IgD-negative memory B cell (primary cell): Measurements from ENCODE around the gene ZP3. TPM values are rescaled to one million over a fixed set of nuclear protein-coding genes. Genes with fewer than 3 reads are reported as not detected.
"Not testable (repeated sequence)": the region's sequence is repeated elsewhere in the genome, so short reads cannot be mapped to it uniquely, and the experiment has no call there.

ENCODE experiments used
- H3K27ac Mint-ChIP-seq, 3 donors: one replicate each; pipeline ENCODE4 v1.8.0; 2020 to 2022; ENCODE audit warnings: mild to moderate bottlenecking in 3 of 3, mixed read lengths in 3 of 3, moderate library complexity in 1 of 3
- H3K27me3 Mint-ChIP-seq: one replicate; pipeline ENCODE4 v1.8.0; 2021; ENCODE audit warnings: mixed read lengths
- H3K36me3 Mint-ChIP-seq: one replicate; pipeline ENCODE4 v1.8.0; 2020; ENCODE audit warnings: mild to moderate bottlenecking, mixed read lengths
- H3K4me1 Mint-ChIP-seq, 3 donors: one replicate each; pipeline ENCODE4 v1.8.0; 2020 to 2022; ENCODE audit warnings: mixed read lengths in 3 of 3, mild to moderate bottlenecking in 1 of 3
- H3K4me3 Mint-ChIP-seq, 4 donors: one replicate each; pipeline ENCODE4 v1.8.0; 2020 to 2022; ENCODE audit warnings: mild to moderate bottlenecking in 4 of 4, mixed read lengths in 4 of 4, moderate library complexity in 3 of 4
- H3K9me3 Mint-ChIP-seq, 3 donors: one replicate each; pipeline ENCODE4 v1.8.0; 2020 to 2021; ENCODE audit warnings: mixed read lengths in 3 of 3, mild to moderate bottlenecking in 1 of 3
- polyA plus RNA-seq: library from polyadenylated mRNA; unstranded; fragments of 300-500 nt; fragmentation: Illumina TruSeq; gene quantifications from one replicate; pipeline ENCODE4 v1.2.3, GENCODE V29; 2021

ZP3 gene
- polyA plus RNA-seq, 1 donor from 2014 or later: 4.1 TPM

DNA sequence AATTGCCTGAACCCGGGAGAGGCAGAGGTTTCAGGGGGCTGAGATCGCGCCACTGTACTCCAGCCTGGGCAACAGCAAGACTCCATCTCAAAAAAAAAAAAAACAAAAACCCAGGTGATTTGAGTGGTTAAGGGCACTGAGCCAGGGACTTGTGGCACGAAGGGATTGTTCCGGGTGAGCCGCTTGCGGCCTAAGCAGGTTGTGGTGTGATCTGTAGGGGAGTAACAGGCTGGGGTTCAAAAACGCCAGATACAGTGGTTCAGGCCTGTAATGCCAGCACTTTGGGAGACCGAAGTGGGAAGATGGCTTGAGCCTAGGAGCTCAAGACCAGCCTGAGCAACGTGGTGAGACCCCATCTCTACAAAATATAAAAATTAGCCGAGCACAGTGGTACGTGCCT lies 19.1 kb downstream of the ZP3 start:
- not testable (repeated sequence) for H3K4me1 Mint-ChIP-seq, H3K27ac Mint-ChIP-seq, H3K36me3 Mint-ChIP-seq, H3K27me3 Mint-ChIP-seq, H3K9me3 Mint-ChIP-seq, H3K4me3 Mint-ChIP-seq

DNA sequence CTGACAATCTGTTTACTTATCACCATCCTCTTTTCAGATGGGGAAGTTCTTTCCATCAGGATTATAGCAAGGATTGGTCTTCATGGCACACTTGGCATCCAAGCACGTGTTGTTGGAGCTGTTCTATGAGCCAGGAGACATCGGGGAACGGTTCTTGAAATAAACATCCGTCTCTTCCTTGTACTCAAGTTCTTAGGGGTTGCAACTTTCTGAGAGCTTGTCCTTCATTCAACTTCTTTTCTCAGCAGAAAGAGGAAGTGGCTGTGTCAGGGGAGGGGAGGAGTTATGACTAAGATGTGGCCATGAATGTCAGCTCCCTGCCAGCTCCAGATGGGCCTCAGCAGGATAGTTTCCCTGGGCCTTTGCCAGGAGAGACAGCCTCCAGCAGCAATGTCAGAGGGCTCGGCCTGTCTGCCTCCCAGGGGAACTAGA lies 20.8 kb downstream of the ZP3 start:
- peak overlapping the region in 2 of 4 donors; percentile 47 to 81 for H3K4me3 Mint-ChIP-seq
- not testable (repeated sequence) for H3K9me3 Mint-ChIP-seq, H3K27ac Mint-ChIP-seq, H3K27me3 Mint-ChIP-seq, H3K4me1 Mint-ChIP-seq, H3K36me3 Mint-ChIP-seq

DNA sequence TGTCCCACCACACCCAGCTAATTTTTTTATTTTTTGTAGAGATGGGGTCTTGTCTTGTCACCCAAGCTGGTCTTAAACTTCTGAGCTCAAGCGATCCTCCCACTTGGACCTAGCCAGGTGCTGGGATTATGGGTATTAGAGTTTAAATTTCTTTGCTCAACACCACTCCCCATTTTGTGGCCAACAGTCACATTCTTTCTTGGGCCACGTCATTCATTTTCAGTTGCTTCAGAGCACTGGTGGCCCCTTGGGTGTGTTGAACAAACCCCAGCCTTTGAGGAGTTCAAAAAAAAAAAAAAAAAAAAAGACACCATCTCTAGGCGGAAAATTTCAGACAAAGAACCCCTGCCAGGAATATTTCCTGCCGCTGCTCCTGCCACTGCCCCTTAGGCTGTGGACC lies 32.3 kb downstream of the ZP3 start:
- H3K4me1 Mint-ChIP-seq, H3K27me3 Mint-ChIP-seq, H3K9me3 Mint-ChIP-seq, H3K4me3 Mint-ChIP-seq, H3K36me3 Mint-ChIP-seq, H3K27ac Mint-ChIP-seq: not testable (repeated sequence)

DNA sequence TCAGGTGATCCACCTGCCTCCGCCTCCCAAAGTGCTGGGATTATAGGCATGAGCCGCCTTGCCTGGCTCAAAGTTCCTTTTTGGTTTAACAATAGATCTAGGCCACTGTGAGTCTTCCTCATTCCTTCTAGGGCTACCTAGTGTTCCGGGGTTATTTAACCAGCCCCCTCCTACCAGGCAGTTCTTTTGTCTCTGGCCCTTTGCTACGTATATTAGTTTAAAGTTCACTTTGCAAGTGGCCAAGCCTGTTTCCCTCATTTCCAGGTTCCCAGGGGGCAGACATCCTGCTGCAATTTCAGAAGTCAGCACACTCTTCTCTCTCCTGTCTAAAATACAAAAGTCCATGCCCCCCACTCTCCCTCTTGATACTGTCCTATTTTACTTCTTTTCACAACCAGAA lies 33.8 kb downstream of the ZP3 start:
- H3K27ac Mint-ChIP-seq, H3K9me3 Mint-ChIP-seq, H3K4me3 Mint-ChIP-seq, H3K36me3 Mint-ChIP-seq, H3K4me1 Mint-ChIP-seq, H3K27me3 Mint-ChIP-seq: not testable (repeated sequence)

DNA sequence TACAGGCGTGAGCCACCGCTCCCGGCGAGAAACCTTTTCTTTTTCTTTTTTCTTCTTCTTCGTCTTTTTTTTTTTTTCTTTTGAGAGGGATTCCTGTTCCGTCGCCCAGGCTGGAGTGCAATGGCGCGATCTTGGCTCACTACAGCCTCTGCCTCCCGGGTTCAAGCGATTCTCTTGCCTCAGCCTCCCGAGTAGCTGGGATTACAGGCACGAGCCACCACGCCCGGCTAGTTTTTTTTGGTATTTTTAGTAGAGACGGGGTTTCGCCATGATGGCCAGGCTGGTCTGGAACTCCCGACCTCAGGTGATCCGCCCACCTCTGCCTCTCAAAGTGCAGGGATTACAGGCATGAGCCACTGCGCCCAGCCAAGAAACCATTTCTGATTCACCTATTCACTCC lies 36.0 kb downstream of the ZP3 start:
- not testable (repeated sequence) for H3K27ac Mint-ChIP-seq, H3K4me3 Mint-ChIP-seq, H3K27me3 Mint-ChIP-seq, H3K36me3 Mint-ChIP-seq, H3K4me1 Mint-ChIP-seq, H3K9me3 Mint-ChIP-seq

DNA sequence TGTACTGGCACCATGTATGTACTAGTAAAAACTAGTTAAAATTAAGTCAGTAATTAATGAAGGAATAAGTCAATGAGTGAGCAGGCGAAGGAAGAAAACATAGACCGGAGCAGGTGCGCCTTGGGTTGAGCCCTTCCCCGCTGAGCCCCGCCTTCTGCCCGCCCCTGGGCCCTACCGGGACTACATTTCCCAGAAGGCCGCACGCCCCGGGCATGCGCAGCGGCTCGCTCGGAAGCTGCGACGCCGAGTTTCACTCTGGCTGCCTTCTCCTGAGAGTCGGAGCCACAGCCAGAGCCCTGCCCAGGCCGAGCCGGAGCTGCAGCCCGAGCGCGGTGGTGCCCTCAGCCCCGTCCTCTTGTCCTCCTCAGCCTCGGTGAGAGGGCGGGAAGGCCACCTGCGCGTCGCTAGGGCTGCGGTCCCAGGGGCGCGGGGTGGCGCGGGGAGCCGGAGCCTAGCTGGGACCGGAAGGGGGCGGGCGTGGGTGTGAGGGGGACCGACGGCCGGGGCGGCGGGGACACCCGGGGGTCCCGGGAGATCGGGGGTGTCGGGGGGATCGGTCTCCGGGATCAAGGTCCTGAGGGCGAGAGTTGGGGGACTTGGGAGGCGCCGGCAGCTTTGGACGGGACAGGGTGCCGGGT lies 36.8 kb downstream of the ZP3 start, which contains the start of gene DTX2:
TSS of gene DTX2 (plus strand) at position 246 of the 638 bp plus-strand sequence. CDS start 18,801 bp downstream, outside the sequence.
- peak within 1 kb of the TSS in 3 of 4 donors; percentile 62 to 72 (median 70) for H3K4me3 Mint-ChIP-seq
- H3K27me3 Mint-ChIP-seq, H3K9me3 Mint-ChIP-seq, H3K4me1 Mint-ChIP-seq, H3K36me3 Mint-ChIP-seq, H3K27ac Mint-ChIP-seq: not testable (repeated sequence)

DNA sequence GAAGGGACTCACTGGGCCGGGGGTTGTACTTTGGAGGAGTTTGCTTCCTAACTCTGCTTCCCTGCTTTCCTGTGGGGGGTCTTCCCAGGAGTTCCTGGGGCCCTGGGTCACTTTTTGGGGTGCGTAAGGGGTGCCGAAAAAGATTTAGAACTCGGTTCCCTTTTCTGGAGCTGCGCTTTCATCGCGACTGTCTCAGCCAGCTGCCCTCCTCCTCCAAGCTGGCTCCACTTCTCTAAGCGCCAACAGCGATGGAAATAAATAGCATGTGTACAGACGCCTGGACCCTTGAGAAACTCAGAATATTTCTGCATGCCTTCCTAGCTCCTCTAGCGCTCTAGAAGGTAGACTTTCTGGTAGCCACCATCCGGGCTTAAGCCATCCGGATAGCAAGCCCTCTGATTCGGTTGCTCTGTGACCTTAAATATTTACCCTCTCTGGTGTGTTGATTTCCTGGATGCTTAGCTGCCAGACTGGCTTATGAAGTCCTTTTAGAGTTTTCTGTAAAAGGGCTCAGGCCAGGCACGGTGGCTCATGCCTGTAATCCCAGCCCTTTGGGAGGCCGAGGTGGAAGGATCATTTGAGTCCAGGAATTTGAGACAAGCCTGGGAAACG lies 37.6 kb downstream of the ZP3 start:
- not testable (repeated sequence) for H3K27ac Mint-ChIP-seq, H3K36me3 Mint-ChIP-seq, H3K4me1 Mint-ChIP-seq, H3K27me3 Mint-ChIP-seq, H3K4me3 Mint-ChIP-seq, H3K9me3 Mint-ChIP-seq

DNA sequence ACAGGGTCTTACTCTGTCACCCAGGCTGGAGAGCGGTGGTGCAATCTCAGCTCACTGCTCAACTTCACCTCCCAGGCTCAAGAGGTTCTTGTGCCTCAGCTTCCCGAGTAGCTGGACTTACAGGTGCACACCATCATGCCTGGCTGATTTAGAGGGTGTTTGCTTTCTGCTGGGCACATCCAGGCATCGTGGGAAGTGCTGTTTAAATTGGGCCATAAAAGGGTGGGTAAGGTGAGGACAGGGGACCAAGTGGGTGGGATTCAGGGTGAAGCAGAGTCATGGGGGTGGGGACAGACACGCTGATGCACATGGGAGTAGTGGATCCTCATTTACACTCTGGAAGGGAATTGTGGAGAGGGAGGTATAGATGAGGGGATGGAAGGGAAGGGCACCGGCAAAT lies 40.2 kb downstream of the ZP3 start:
- H3K27ac Mint-ChIP-seq, H3K36me3 Mint-ChIP-seq, H3K27me3 Mint-ChIP-seq, H3K4me3 Mint-ChIP-seq, H3K9me3 Mint-ChIP-seq, H3K4me1 Mint-ChIP-seq: not testable (repeated sequence)

DNA sequence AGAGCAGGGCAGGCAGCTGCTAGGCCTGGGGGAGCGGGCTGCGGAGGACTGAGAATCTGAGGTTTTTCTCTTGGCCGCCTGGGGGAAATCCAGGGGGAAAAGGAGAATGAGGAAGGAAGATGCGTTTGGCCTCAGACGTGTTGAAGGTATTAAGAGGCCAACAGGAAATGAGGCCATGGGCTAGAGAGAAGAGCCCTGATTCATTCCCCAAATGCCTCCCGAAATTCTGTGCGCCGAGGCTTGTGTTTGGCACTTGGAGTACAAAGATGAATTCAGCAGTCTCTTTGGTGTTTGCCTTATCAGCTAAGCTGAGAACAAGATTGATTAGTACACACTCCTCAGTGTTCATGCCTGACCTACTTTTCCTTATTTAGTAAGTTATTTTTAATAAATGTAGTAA lies 41.2 kb downstream of the ZP3 start:
- not testable (repeated sequence) for H3K4me3 Mint-ChIP-seq, H3K9me3 Mint-ChIP-seq, H3K27me3 Mint-ChIP-seq, H3K27ac Mint-ChIP-seq, H3K36me3 Mint-ChIP-seq, H3K4me1 Mint-ChIP-seq

DNA sequence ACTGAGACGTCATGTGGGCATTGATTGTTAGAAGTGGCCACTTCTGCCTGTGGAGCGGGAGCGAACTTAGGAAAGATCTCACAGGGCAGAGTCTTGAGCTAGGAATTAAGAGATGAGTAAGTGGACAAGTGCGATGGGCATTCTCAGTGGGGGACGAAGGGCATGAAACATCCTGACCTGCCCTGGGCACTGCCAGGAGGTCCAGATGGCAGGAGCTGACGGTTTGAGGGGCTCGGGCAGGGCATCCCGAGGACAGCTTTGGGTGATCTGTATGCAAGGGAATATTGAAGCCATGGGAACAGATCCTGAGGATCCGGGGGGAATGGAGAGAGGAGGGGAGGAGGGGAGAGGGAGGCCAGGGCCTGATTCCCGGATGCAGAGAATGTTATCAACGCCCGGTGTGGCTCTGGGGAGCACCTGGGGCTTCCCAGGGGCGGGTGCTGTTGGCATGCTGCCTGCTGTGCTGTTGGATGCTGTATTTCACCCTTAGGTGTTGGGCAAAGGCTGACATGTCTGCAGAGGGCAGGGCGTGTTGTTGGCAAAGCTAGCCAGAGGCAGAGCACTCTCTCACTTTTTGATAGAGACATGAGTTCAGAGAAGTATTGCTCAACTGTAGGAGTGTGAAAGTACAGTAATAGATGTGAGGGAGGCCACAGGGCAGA lies 43.1 kb downstream of the ZP3 start:
- not testable (repeated sequence) for H3K4me3 Mint-ChIP-seq, H3K27ac Mint-ChIP-seq, H3K4me1 Mint-ChIP-seq, H3K36me3 Mint-ChIP-seq, H3K9me3 Mint-ChIP-seq, H3K27me3 Mint-ChIP-seq

DNA sequence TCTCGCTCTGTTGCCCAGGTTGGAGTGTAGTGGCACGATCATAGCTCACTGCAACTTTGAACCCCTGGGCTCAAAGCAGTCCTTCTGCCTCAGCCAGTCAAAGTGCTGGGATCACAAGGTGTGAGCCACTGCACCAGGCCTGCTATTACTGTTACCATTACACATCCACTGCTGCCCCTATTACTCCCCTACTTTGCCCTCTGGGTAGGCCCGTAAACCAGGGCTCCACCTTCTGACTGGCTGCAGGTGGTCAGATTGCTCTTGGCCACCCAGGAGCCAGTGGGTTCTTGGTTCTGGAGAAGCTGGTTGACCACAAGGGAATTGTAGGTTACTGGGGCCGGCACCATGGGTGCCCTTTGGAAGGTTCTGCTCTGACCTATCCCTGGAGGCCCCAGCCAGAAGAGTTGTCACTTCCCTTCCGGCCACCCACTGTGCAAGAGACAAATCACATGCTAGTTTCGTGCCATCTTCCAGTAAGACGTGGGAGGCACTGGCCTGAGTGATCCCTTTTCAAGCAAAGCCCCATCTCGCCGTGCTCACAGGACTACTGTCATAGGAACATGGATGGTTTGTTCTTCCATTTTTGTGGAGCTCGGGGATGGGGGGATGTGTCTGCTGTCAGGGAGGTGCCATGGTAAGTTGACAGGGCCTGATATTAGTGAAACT lies 46.9 kb downstream of the ZP3 start:
- not testable (repeated sequence) for H3K27me3 Mint-ChIP-seq, H3K9me3 Mint-ChIP-seq, H3K36me3 Mint-ChIP-seq, H3K4me1 Mint-ChIP-seq, H3K27ac Mint-ChIP-seq, H3K4me3 Mint-ChIP-seq

DNA sequence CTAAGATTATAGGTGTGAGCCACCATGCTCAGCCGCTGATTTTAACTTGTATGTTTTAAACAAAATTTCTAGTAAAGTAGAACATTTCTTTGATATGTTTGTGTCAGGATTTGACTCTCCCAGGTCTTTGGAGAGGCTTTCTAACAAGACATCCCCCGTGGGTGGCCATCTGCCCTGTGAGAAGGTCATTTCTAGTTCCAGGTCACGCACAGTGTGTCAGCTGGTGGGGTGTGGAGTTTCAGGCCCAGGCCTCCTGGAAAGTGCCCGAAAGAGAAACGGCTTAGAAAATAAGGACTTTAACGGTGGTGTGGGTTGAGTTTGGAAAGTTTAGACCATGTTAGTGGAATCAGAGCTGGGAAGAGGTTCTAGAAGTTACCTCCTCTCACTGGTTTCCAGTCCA lies 48.3 kb downstream of the ZP3 start:
- H3K36me3 Mint-ChIP-seq, H3K4me3 Mint-ChIP-seq, H3K27ac Mint-ChIP-seq, H3K9me3 Mint-ChIP-seq, H3K27me3 Mint-ChIP-seq, H3K4me1 Mint-ChIP-seq: not testable (repeated sequence)

DNA sequence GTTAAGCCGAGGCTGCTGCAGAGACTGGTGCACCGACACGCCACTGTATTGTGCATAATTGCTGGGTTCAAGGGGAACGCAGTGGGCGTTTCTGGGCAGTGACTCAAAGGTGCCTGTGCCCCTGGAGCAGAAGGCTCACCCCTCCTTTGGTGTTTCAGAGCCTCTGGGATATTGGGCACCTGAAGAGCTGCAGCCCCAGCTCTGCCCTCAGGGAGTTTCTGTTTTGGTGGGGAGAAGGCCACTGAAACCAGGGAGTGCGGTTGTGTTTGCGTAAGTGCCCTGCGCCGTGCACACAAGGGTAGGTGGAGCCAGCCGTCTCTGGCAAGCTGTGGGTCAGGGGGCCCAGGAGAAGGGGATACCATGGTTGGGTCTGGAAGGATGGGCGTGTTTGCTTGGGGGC lies 51.5 kb downstream of the ZP3 start:
- H3K27ac Mint-ChIP-seq, H3K9me3 Mint-ChIP-seq, H3K27me3 Mint-ChIP-seq, H3K36me3 Mint-ChIP-seq, H3K4me1 Mint-ChIP-seq, H3K4me3 Mint-ChIP-seq: not testable (repeated sequence)

DNA sequence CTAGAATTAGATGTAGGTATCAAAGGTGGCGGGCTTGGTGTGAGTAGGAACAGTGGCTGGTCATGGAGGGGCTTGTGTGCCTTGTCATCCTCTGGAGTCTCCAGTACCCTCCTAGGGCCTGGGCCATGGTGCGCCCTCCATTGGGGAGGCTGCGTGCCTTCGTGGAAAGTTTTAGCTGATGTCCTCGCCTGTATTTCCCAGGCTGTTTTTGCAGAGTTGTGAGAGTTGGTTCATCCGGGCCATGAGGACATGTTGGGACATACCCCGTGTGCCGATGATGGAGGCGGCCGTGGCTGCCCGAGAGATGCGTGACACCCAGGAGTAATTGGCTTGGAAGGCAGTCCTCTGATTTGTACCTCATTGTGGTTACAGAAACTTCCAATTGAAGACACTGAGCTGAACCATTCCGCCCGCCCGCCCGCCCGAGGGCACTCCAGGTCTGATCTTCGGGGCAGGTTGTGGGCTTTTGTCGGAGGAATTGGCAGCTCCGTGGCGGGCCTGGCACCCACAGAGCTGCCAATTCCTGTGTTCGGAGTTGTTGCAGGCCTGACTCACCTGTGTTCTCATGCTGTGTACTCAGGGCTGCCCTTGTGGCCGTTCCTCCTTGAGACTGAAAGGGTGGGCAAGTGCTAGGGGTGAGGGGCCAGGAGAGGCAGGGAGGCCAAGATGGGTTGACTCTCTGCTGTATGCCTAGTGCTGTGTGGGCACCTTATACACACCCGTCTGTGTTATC lies 52.2 kb downstream of the ZP3 start:
- not testable (repeated sequence) for H3K9me3 Mint-ChIP-seq, H3K4me1 Mint-ChIP-seq, H3K36me3 Mint-ChIP-seq, H3K27me3 Mint-ChIP-seq, H3K27ac Mint-ChIP-seq, H3K4me3 Mint-ChIP-seq

DNA sequence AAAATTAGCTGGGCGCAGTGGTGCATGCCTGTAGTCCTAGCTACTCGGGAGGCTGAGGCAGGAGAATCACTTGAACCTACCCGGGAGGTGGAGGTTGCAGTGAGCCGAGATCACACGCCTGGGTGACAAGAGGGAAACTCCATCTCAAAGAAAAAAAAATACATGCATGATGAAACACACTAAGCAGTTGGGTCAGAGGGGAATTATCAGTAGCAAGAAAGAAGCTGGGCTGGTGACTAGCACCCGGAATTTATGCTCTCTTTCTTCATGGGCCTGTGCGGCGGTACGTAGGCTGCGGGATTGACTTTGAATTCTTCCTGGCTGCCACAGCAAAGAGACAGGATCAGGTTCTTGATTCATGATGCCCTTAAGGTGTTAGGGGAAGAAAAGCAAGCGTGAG lies 54.9 kb downstream of the ZP3 start:
- not testable (repeated sequence) for H3K27ac Mint-ChIP-seq, H3K4me1 Mint-ChIP-seq, H3K27me3 Mint-ChIP-seq, H3K4me3 Mint-ChIP-seq, H3K9me3 Mint-ChIP-seq, H3K36me3 Mint-ChIP-seq
